Vagina (tissue), 2 donors: ENCODE measurements around the gene KCTD4.

Source experiments
- CTCF ChIP-seq, 3 experiments: fragments of 450-650 bp in 2 of 3; fragments of 200-600 bp in 1 of 3; sonication (generic) in 1 of 3; IDR thresholded peaks; one replicate each; pipeline ENCODE4 v1.5.1; 2017 to 2019; ENCODE audit warnings: antibody characterized with exemption in 3 of 3, mild to moderate bottlenecking in 2 of 3, moderate library complexity in 2 of 3
- POLR2AphosphoS5 ChIP-seq, 2 donors: sonication (generic); formaldehyde crosslinking; IDR thresholded peaks; one replicate each; pipeline ENCODE4 v1.9.0; 2017; ENCODE audit warnings: antibody characterized with exemption in 2 of 2, mild to moderate bottlenecking in 2 of 2, low read depth in 1 of 2; ENCODE audit not compliant: insufficient read depth in 1 of 2

- TF ChIP-seq POLR2AphosphoS5 (IDR thresholded peaks at IDR 0.05; ENCODE audit: insufficient read depth in 1 of 2, low read depth in 1 of 2) (peak in 1 of 2 donors; percentile 42), CTCF (IDR thresholded peaks at IDR 0.05) (no peak)
Measured at GRCh38 chr13:45209229-45209628, 8.4 kb upstream of the KCTD4 start.
